CD8-positive, alpha-beta memory T cell (primary cell): ENCODE measurements around the gene CASTOR2. TPM values are rescaled to one million over a fixed set of nuclear protein-coding genes. Genes with fewer than 3 reads are reported as not detected.
"Not testable (repeated sequence)": the region's sequence is repeated elsewhere in the genome, so short reads cannot be mapped to it uniquely, and the experiment has no call there.

Experiments
- CTCF ChIA-PET: fragments of 350-600 bp; sonication (Branson Sonifier 250); formaldehyde crosslinking; loops from one replicate; lab custom pipeline; 2021; ENCODE audit warnings: antibody characterized with exemption; lab: Charles Lee
- POLR2A ChIA-PET: fragments of 350-600 bp; sonication (Branson Sonifier 250); formaldehyde crosslinking; loops from one replicate; lab custom pipeline; 2021; ENCODE audit warnings: antibody characterized with exemption; lab: Charles Lee
- DNase-seq, 5 donors: peaks; one replicate each; pipeline versions ENCODE4 v3.0.0 to v3.0.0-alpha.2; 2020 to 2022; ENCODE audit warnings: mixed read lengths in 1 of 5
- H3K27ac ChIP-seq: one replicate; pipeline ENCODE4 v1.7.0; 2013; ENCODE audit warnings: low read depth, mild to moderate bottlenecking, low read length, moderate library complexity
- H3K27me3 ChIP-seq: 2 replicates; pipeline ENCODE4 v1.7.0; 2013; ENCODE audit warnings: low read length, mild to moderate bottlenecking; ENCODE audit not compliant: insufficient read depth, poor library complexity, severe bottlenecking
- H3K36me3 ChIP-seq: 2 replicates; pipeline ENCODE4 v1.7.0; 2013; ENCODE audit warnings: mild to moderate bottlenecking, low read length, moderate library complexity; ENCODE audit not compliant: insufficient read depth
- H3K4me1 ChIP-seq: 2 replicates; pipeline ENCODE4 v1.7.0; 2013; ENCODE audit warnings: mild to moderate bottlenecking, low read length, moderate library complexity; ENCODE audit not compliant: insufficient read depth
- H3K4me3 ChIP-seq: 2 replicates; pipeline ENCODE4 v1.7.0; 2013; ENCODE audit warnings: mild to moderate bottlenecking, low read length
- H3K9me3 ChIP-seq: 2 replicates; pipeline ENCODE4 v1.7.0; 2013; ENCODE audit warnings: mild to moderate bottlenecking, low read length
- H3K27ac Mint-ChIP-seq, 8 donors: one replicate each; pipeline ENCODE4 v1.8.0; 2020 to 2021; ENCODE audit warnings: mixed read lengths in 8 of 8, mild to moderate bottlenecking in 6 of 8, inconsistent platforms in 3 of 8, moderate library complexity in 3 of 8
- H3K27me3 Mint-ChIP-seq, 2 donors: one replicate each; pipeline ENCODE4 v1.8.0; 2020 to 2021; ENCODE audit warnings: mixed read lengths in 2 of 2, mild to moderate bottlenecking in 1 of 2, moderate library complexity in 1 of 2
- H3K36me3 Mint-ChIP-seq, 3 donors: one replicate each; pipeline ENCODE4 v1.8.0; 2020 to 2021; ENCODE audit warnings: mixed read lengths in 3 of 3, inconsistent platforms in 1 of 3, mild to moderate bottlenecking in 1 of 3
- H3K4me1 Mint-ChIP-seq, 3 donors: one replicate each; pipeline ENCODE4 v1.8.0; 2020 to 2021; ENCODE audit warnings: mixed read lengths in 3 of 3, inconsistent platforms in 1 of 3, mild to moderate bottlenecking in 1 of 3
- H3K4me3 Mint-ChIP-seq, 7 donors: one replicate each; pipeline ENCODE4 v1.8.0; 2020 to 2021; ENCODE audit warnings: mixed read lengths in 7 of 7, mild to moderate bottlenecking in 6 of 7, moderate library complexity in 4 of 7, inconsistent platforms in 2 of 7
- H3K9me3 Mint-ChIP-seq, 5 donors: one replicate each; pipeline ENCODE4 v1.8.0; 2020 to 2022; ENCODE audit warnings: mixed read lengths in 5 of 5, mild to moderate bottlenecking in 3 of 5, moderate library complexity in 2 of 5, inconsistent platforms in 1 of 5
- polyA plus RNA-seq: library from polyadenylated mRNA; unstranded; fragments of 300-500 nt; fragmentation: Illumina TruSeq; gene quantifications from one replicate; pipeline ENCODE4 v1.2.3, GENCODE V29; 2021
- total RNA-seq, 2 experiments: library from RNA; stranded (reverse); gene quantifications; one replicate each; pipeline ENCODE4 v1.2.3, GENCODE V29; 2021

CASTOR2 gene
- total and polyA plus RNA-seq, 3 experiments from 2014 or later: 0.69 to 6.8 (median 6.3) TPM

- H3K36me3 ChIP-seq, H3K4me1 ChIP-seq, H3K27ac Mint-ChIP-seq, H3K9me3 ChIP-seq, H3K27me3 ChIP-seq, H3K4me1 Mint-ChIP-seq, H3K36me3 Mint-ChIP-seq, POLR2A ChIA-PET, DNase-seq, H3K4me3 Mint-ChIP-seq, H3K27me3 Mint-ChIP-seq, H3K4me3 ChIP-seq, H3K27ac ChIP-seq, CTCF ChIA-PET, H3K9me3 Mint-ChIP-seq: not testable (repeated sequence)
Measured at GRCh38 chr7:74975959-74976358, 11.5 kb downstream of the CASTOR2 start.

GRCh38 chr7:74977523-74977922 is 13.0 kb downstream of the CASTOR2 start:
- H3K27ac ChIP-seq, H3K4me3 ChIP-seq, H3K27me3 ChIP-seq, DNase-seq, H3K27ac Mint-ChIP-seq, H3K9me3 ChIP-seq, H3K9me3 Mint-ChIP-seq, H3K36me3 Mint-ChIP-seq, POLR2A ChIA-PET, H3K4me1 ChIP-seq, CTCF ChIA-PET, H3K27me3 Mint-ChIP-seq, H3K36me3 ChIP-seq, H3K4me3 Mint-ChIP-seq, H3K4me1 Mint-ChIP-seq: not testable (repeated sequence)

GRCh38 chr7:74988436-74988835 is 23.9 kb downstream of the CASTOR2 start:
- H3K9me3 ChIP-seq, H3K36me3 ChIP-seq, H3K4me1 ChIP-seq, H3K4me1 Mint-ChIP-seq, H3K4me3 Mint-ChIP-seq, POLR2A ChIA-PET, H3K27ac Mint-ChIP-seq, H3K9me3 Mint-ChIP-seq, DNase-seq, H3K27ac ChIP-seq, H3K27me3 ChIP-seq, H3K27me3 Mint-ChIP-seq, CTCF ChIA-PET, H3K36me3 Mint-ChIP-seq, H3K4me3 ChIP-seq: not testable (repeated sequence)

- Histone ChIP-seq H3K4me1 (no peaks in the 10 kb centered on the region), H3K4me3 (no peak overlapping the region), H3K36me3 (no peaks in the 10 kb centered on the region), H3K9me3 (no peaks in the 10 kb centered on the region), H3K27ac (no peak overlapping the region), H3K27me3 (no peaks in the 10 kb centered on the region)
- ChIA-PET CTCF (interaction anchor here (0.7 kb wide), 1 partner anchor 623 kb away, joined by 4 read pairs; no protein-coding TSS in a partner anchor), POLR2A (no interaction called here)
- H3K9me3 Mint-ChIP-seq: no peaks in the 10 kb centered on the region
- no peak for DNase-seq
- H3K36me3 Mint-ChIP-seq: no peaks in the 10 kb centered on the region
- no peak overlapping the region for H3K4me3 Mint-ChIP-seq
- H3K27me3 Mint-ChIP-seq: no peaks in the 10 kb centered on the region
- peaks cover 0 to 3% (median 0%) of the 10 kb centered on the region in 3 donors for H3K4me1 Mint-ChIP-seq
- H3K27ac Mint-ChIP-seq: no peak overlapping the region
Measured at GRCh38 chr7:74993121-74993520, 28.6 kb downstream of the CASTOR2 start.

- H3K9me3 Mint-ChIP-seq, DNase-seq, H3K27ac ChIP-seq, H3K27me3 Mint-ChIP-seq, H3K9me3 ChIP-seq, H3K4me1 ChIP-seq, H3K27me3 ChIP-seq, POLR2A ChIA-PET, H3K4me1 Mint-ChIP-seq, H3K27ac Mint-ChIP-seq, H3K4me3 Mint-ChIP-seq, H3K4me3 ChIP-seq, H3K36me3 ChIP-seq, H3K36me3 Mint-ChIP-seq, CTCF ChIA-PET: not testable (repeated sequence)
Measured at GRCh38 chr7:74994869-74995543, 30.5 kb downstream of the CASTOR2 start.

- POLR2A ChIA-PET, H3K36me3 ChIP-seq, H3K4me3 ChIP-seq, H3K27ac Mint-ChIP-seq, H3K36me3 Mint-ChIP-seq, H3K9me3 Mint-ChIP-seq, H3K27me3 Mint-ChIP-seq, H3K27me3 ChIP-seq, H3K4me1 ChIP-seq, H3K4me3 Mint-ChIP-seq, H3K27ac ChIP-seq, H3K4me1 Mint-ChIP-seq, CTCF ChIA-PET, H3K9me3 ChIP-seq, DNase-seq: not testable (repeated sequence)
Measured at GRCh38 chr7:74996361-74996760, 31.9 kb downstream of the CASTOR2 start.

- H3K4me1 Mint-ChIP-seq, H3K4me3 ChIP-seq, H3K27me3 Mint-ChIP-seq, DNase-seq, H3K36me3 ChIP-seq, H3K9me3 Mint-ChIP-seq, H3K4me3 Mint-ChIP-seq, POLR2A ChIA-PET, H3K9me3 ChIP-seq, H3K27me3 ChIP-seq, CTCF ChIA-PET, H3K27ac ChIP-seq, H3K27ac Mint-ChIP-seq, H3K36me3 Mint-ChIP-seq, H3K4me1 ChIP-seq: not testable (repeated sequence)
Measured at GRCh38 chr7:74997811-74998210, 33.3 kb downstream of the CASTOR2 start.

- H3K27me3 Mint-ChIP-seq, H3K9me3 Mint-ChIP-seq, POLR2A ChIA-PET: not testable (repeated sequence)
Measured at GRCh38 chr7:75001356-75001755, 36.9 kb downstream of the CASTOR2 start.

GRCh38 chr7:75010036-75010435 is 45.5 kb downstream of the CASTOR2 start:
- peak overlapping the region in 1 of 8 donors; percentile 66 for H3K27ac Mint-ChIP-seq
- DNase-seq: no peak
- H3K36me3 Mint-ChIP-seq: peaks cover 0 to 9% (median 7%) of the 10 kb centered on the region in 3 donors
- Histone ChIP-seq H3K27ac (no peak overlapping the region), H3K4me3 (no peak overlapping the region), H3K9me3 (no peaks in the 10 kb centered on the region), H3K4me1 (no peaks in the 10 kb centered on the region), H3K36me3 (no peaks in the 10 kb centered on the region), H3K27me3 (no peaks in the 10 kb centered on the region)
- no peaks in the 10 kb centered on the region for H3K27me3 Mint-ChIP-seq
- H3K9me3 Mint-ChIP-seq: no peaks in the 10 kb centered on the region
- H3K4me1 Mint-ChIP-seq: no peaks in the 10 kb centered on the region
- H3K4me3 Mint-ChIP-seq: no peak overlapping the region
- CTCF ChIA-PET: no interaction called here
- POLR2A ChIA-PET: no interaction called here

More at GRCh38 chr7:75001356-75001755, 36.9 kb downstream of the CASTOR2 start:
- H3K27ac Mint-ChIP-seq, H3K36me3 Mint-ChIP-seq, H3K36me3 ChIP-seq, H3K4me3 ChIP-seq, DNase-seq, CTCF ChIA-PET, H3K27me3 ChIP-seq, H3K27ac ChIP-seq, H3K9me3 ChIP-seq, H3K4me1 Mint-ChIP-seq, H3K4me3 Mint-ChIP-seq, H3K4me1 ChIP-seq: not testable (repeated sequence)
